ENCODE measurements around the gene ABHD3. TPM values are rescaled to one million over a fixed set of nuclear protein-coding genes. Genes with fewer than 3 reads are reported as not detected.
"Not testable (repeated sequence)": the region's sequence is repeated elsewhere in the genome, so short reads cannot be mapped to it uniquely, and the experiment has no call there.

ABHD3 gene
- total RNA-seq, 1 experiment from 2014 or later, result 3.8 TPM

DNA sequence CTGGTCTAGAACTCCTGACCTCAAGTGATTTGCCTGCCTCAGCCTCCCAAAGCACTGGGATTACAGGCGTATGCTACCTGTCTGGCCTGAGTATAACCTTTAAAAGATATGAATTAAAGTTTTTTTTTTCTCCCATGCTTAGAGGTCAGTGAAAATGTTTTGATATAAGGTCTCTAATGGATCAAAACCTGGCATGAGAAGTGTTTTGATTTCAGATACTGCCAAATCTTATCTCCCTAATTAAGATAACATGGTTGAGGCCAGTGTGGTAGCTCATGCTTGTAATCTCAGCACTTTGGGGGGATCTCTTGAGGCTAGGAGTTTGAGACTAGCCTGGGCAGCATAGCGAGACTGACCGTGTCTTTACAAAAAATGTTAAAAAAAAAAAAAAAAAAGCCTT, 51.2 kb downstream of the ABHD3 start:
- DNase-seq (ENCODE audit: low read depth), result no peak

DNA sequence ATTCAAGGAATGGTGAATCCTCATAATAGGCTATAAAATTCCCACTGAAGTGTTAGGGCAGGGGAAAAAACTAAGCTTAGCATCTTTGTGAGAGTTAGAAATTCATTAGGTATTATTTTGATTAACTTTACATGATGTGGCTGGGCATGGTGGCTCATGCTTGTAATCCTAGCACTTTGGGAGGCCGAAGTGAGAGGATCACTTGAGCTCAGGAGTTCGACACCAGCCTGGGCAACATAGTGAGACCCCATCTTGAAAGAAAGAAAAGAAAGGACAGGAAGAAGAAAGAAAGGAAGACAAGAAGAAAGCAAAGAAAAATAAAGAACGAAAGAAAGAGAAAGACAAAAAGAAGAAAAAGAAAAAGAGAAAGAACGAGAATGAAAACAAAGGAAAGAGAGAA, 52.5 kb downstream of the ABHD3 start:
- no peak for DNase-seq (ENCODE audit: low read depth)

DNA sequence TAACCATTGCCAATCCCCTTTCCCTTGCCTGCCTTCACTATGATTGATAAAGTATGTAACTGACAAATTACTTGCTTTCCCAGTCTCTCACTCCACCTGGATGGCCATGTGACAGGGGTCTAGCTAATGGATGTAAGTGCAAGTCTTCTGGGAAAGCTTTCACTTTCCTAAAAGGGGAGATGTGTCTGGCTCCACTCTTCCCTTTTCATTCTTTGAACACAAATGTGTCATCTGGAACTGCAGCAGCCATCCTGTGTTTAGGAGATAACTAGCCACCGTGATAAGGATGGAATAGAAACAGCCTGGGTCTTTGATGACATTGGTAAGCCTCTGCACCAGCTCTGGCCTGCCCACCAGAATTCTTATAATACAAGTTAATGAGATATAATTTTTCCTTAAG, 54.3 kb downstream of the ABHD3 start:
- DNase-seq (ENCODE audit: low read depth), result no peak

- DNase-seq (ENCODE audit: low read depth), result not testable (repeated sequence)
These were observed 64.2 kb downstream of the ABHD3 start for GRCh38 chr18:21640375-21640774.

- no peak for DNase-seq (ENCODE audit: low read depth)
These were observed 65.8 kb downstream of the ABHD3 start for GRCh38 chr18:21638822-21639221.

GRCh38 chr18:21636769-21637168, 67.8 kb downstream of the ABHD3 start:
- DNase-seq (ENCODE audit: low read depth), result peak; percentile 22

DNA sequence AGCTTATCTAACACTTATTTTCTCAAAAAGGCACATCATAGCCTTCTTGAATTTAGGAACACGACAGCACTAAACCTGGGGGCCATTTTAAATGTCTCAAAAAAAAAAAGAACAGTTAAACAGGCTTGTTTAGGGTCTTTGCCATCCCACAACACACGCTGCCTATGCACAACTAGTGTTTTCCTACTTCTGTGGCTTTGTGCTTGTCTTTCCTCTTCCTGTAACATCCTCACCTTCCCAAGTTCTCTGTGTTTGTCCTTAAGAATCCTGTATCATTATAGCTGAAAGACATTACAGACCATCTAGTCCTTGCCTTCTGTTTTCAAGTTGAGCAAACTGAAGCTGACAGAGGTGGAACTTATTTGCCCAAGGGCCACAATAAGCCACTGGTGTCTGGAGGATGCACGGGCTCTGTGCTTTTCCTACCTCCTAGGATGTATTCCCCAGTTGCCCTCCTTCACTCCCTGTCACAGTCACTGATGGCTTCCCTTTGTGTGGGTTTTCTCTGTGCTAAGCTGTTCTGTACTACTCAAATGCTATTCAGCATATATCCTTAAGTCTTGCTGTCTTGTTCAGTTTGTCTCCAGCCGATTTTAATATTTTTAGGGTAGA, 69.9 kb downstream of the ABHD3 start:
- no peak for DNase-seq (ENCODE audit: low read depth)

GRCh38 chr18:21632393-21632792, 72.2 kb downstream of the ABHD3 start:
- DNase-seq (ENCODE audit: low read depth), result no peak

GRCh38 chr18:21629089-21629832, 75.3 kb downstream of the ABHD3 start:
- DNase-seq (ENCODE audit: low read depth), result no peak

GRCh38 chr18:21621640-21622039, 82.9 kb downstream of the ABHD3 start:
- DNase-seq (ENCODE audit: low read depth), result not testable (repeated sequence)

- peak; percentile 93 for DNase-seq (ENCODE audit: low read depth)
These were observed 92.2 kb downstream of the ABHD3 start, which contains the start of gene SNRPD1 for GRCh38 chr18:21612125-21613039. Gene SNRPD1 (plus strand): TSS chr18:21612314. CDS start chr18:21612430, 116 bp downstream.

DNA sequence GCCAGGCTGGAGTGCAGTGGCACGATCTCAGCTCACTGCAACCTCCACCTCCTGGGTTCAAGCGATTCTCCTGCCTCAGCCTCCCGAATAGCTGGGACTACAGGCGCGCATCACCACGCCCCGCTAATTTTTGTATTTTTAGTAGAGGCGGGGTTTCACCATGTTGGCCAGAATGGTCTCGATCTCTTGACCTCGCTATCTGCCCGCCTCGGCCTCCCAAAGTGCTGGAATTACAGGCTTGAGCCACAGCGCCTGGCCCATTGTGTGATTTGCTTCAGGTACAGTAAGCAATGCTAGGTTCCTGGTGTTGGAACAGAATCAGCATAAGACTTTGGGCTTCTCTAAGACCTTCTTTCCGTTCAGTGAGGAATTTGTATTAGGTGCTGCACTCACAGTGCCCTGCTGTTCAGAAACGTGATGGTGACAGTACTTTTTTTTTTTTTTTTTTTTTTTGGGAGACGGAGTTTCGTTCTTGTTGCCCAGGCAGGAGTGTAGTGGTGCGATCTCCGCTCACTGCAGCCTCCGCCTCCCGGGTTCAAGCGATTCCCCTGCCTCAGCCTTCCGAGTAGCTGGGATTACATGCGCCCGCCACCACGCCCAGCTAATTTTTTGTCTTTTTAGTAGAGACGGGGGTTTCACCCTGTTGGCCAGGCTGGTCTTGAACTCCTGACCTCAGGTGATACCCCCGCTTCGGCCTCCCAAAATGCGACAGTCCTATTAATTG, 93.0 kb downstream of the ABHD3 start:
- DNase-seq (ENCODE audit: low read depth), result not testable (repeated sequence)

DNA sequence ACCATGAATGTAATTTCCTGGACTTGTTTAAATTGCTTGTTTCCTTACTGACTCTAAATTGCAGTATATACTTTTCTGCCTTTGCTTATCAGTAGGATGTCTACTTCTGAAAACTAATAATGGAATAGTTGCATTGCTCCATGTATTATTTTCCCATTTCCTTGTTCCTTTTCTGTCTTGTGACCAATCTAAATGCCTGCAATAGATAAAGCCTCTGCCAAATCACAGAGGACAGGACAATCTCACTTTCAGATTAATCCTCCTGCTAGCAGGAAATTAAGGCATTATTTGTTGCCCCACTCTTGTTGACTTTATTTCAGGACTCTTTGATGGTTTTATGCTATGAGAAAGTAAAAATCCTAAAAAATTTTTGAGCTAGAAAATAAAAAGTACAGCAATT, 99.4 kb downstream of the ABHD3 start:
- no peak for DNase-seq (ENCODE audit: low read depth)

DNA sequence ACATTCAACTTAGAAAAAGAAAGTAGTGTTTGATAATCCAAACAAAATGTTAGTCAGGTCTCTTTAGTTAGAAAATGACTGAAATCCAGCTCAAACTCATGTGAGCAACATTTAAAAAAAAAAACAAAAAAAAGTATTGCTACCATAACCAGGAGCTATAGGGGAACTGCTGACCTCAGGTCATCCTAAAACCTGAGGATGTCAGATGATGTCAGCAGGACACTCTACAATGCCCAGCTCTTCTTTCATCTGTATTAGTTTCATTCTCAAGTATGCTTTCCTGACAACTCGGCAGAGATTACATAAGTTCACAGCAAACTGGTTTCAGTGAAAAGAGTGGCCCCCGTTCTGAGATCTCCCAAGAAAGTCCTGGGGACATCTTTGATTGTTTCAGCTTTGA, 99.9 kb downstream of the ABHD3 start:
- DNase-seq (ENCODE audit: low read depth), result no peak

- DNase-seq (ENCODE audit: low read depth), result no peak
These were observed 102.3 kb downstream of the ABHD3 start for GRCh38 chr18:21602299-21602587.

Small RNAs within 50 kb of the gene (small RNA-seq; reads per million reads assigned to genes)
- gene MIR320C1 (not detected), gene RF00019 (not detected), gene RF01241 (not detected)

Other genes with a start within 250 kb of the ABHD3 start
- 11.8 and 12.0 TPM in 2 replicates for gene ESCO1, start 104.1 kb downstream of the ABHD3 start, total RNA-seq (2014; rRNA removed; shearing (Covaris generic))
- 168 and 175 TPM in 2 replicates for gene SNRPD1, start 92.5 kb downstream of the ABHD3 start, total RNA-seq (2014; rRNA removed; shearing (Covaris generic))
- gene MIB1, start 36.0 kb upstream of the ABHD3 start, total RNA-seq (2014; rRNA removed; shearing (Covaris generic)), result 17.7 and 19.2 TPM in 2 replicates